Left lung (tissue), 10 donors: ENCODE measurements around the gene TAOK1. TPM values are rescaled to one million over a fixed set of nuclear protein-coding genes. Genes with fewer than 3 reads are reported as not detected.

Source experiments
- ATAC-seq: fragments of 200-7000 bp; cut with Tn5 transposase; one replicate; pipeline ENCODE4 v1.9.1; 2020; ENCODE audit warnings: moderate library complexity
- DNase-seq, 4 donors: peaks; one replicate each; pipeline ENCODE4 v3.0.0-alpha.2; 2013 to 2020
- H3K27ac ChIP-seq, 2 donors: fragments of 200-600 bp; sonication (generic) in 1 of 2; one replicate each; pipeline versions ENCODE4 v1.5.0 to v1.8.0; 2020 to 2021
- H3K27me3 ChIP-seq, 2 donors: fragments of 200-600 bp; sonication (generic) in 1 of 2; one replicate each; pipeline versions ENCODE4 v1.5.0 to v1.8.0; 2020 to 2021
- H3K36me3 ChIP-seq, 2 donors: fragments of 200-600 bp; sonication (generic) in 1 of 2; one replicate each; pipeline versions ENCODE4 v1.5.0 to v1.8.0; 2020 to 2021
- H3K4me1 ChIP-seq, 2 donors: fragments of 200-600 bp; one replicate each; pipeline ENCODE4 v1.8.0; 2021
- H3K4me3 ChIP-seq, 2 donors: fragments of 200-600 bp; sonication (generic) in 1 of 2; one replicate each; pipeline versions ENCODE4 v1.5.0 to v1.8.0; 2020 to 2021; ENCODE audit warnings: mild to moderate bottlenecking in 1 of 2
- H3K9me3 ChIP-seq, 2 donors: fragments of 200-600 bp; sonication (generic) in 1 of 2; one replicate each; pipeline versions ENCODE4 v1.5.0 to v1.8.0; 2020 to 2021
- intact Hi-C, 2 donors: fragments of 100-400 bp; cut with DNase I; formaldehyde crosslinking; loops; one replicate each; pipeline versions ENCODE4 v1.11.2 to v1.14.2; 2022
- polyA plus RNA-seq, 6 donors: library from polyadenylated mRNA; unstranded; fragments of 120-200 nt; gene quantifications; one replicate each; pipeline ENCODE4 v1.2.1, GENCODE V29; 2013; ENCODE audit not compliant: insufficient read length in 6 of 6
- total RNA-seq, 2 donors: library from RNA; stranded (reverse); fragmentation: NEBNext Ultra II Directional; extraction: Animal tissue kit (Norgen Biotek cat#: 25700); gene quantifications; one replicate each; pipeline ENCODE4 v1.2.1, GENCODE V29; 2021
- TF ChIP-seq, protein P1 (sequence below), 2 donors: fragments of 200-600 bp; sonication (generic) in 1 of 2; IDR thresholded peaks; one replicate each; pipeline versions ENCODE4 v1.5.0 to v1.8.0; 2021; ENCODE audit warnings: antibody characterized with exemption in 2 of 2
- donor health status: DM: no; HTN: yes; CAD: no.
- donor health status: DM: no; HTN: no; CAD: no.

TAOK1 gene
- total and polyA plus RNA-seq, 8 donors: 43.4 to 66.0 (median 46.3) TPM

DNA sequence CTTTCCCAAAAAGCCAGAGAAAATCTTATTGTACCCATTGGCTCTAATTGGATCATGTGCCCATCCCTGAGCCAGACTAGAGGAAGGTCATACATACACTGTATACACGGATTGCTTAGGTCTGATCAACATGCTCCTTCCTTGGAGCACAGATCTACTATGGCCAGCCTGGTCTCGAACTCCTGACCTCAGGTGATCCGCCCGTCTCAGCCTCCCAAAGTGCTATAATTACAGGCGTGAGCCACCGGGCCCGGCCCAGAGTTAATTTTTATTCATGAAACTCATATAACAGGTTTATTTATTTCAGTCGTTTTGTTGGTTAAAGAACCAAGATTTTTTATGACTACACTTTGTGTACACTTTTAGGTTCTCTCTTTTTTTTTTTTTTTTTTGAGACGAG, 1.2 kb upstream of the TAOK1 start:
- no peak for ATAC-seq
- Histone ChIP-seq H3K9me3 (no peaks in the 10 kb centered on the region), H3K4me3 (no peak overlapping the region), H3K36me3 (no peaks in the 10 kb centered on the region), H3K27ac (no peak overlapping the region), H3K27me3 (no peaks in the 10 kb centered on the region), H3K4me1 (peaks cover 8 to 26% of the 10 kb centered on the region in 2 donors)
- intact Hi-C loops: no loop called here
- no peak for DNase-seq
- TF ChIP-seq, protein P1, sequence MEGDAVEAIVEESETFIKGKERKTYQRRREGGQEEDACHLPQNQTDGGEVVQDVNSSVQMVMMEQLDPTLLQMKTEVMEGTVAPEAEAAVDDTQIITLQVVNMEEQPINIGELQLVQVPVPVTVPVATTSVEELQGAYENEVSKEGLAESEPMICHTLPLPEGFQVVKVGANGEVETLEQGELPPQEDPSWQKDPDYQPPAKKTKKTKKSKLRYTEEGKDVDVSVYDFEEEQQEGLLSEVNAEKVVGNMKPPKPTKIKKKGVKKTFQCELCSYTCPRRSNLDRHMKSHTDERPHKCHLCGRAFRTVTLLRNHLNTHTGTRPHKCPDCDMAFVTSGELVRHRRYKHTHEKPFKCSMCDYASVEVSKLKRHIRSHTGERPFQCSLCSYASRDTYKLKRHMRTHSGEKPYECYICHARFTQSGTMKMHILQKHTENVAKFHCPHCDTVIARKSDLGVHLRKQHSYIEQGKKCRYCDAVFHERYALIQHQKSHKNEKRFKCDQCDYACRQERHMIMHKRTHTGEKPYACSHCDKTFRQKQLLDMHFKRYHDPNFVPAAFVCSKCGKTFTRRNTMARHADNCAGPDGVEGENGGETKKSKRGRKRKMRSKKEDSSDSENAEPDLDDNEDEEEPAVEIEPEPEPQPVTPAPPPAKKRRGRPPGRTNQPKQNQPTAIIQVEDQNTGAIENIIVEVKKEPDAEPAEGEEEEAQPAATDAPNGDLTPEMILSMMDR (IDR thresholded peaks at IDR 0.05): no peak

DNA sequence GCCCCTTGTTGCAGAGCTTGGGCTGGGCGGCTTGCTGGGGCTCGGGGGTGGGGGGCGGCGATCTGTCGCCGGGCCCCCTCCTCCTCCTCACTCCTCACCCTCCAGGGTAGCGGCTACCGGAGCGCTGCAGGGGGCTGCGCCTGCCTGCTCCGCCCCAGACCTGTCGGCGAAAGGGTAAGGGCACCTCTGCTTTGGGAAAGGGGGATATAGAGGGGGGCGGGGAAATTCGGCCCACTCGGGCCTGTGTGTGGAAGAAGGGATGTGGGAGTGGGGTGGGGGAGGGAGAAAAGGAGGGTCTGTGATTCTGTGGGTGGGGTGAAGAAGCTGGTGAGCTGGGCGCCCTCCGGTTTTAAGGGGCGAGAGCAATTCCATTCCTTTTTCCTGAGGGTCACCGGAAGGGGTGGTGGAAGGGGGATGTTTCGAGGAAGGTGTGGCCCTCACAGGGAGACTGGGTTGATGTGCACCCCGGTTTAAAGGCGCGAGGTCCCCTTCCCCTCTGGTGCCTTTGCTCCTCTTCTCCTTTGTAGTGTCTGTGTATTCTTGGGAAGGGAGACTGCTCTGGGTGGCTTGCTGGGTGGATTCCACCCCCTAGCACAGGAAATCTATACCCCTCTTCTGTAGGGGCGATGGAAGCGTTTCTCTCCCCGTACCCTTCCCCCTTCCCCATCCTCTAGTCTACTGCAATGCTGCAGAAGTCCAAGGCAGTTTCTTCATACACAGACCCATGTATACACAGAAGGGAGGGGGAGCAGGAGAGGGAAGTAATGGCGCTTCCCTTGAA, 878 bp downstream of the TAOK1 start:
- Histone ChIP-seq H3K36me3 (no peaks in the 10 kb centered on the region), H3K27ac (peak overlapping the region; percentile 96 to 97), H3K4me3 (peak overlapping the region; percentile 90 to 94), H3K4me1 (peaks cover 8 to 34% of the 10 kb centered on the region in 2 donors), H3K9me3 (no peaks in the 10 kb centered on the region), H3K27me3 (no peaks in the 10 kb centered on the region)
- DNase-seq: peak in 2 of 4 donors; percentile 35 to 54
- ATAC-seq: peak; percentile 42
- TF ChIP-seq, protein P1 (IDR thresholded peaks at IDR 0.05): no peak
- intact Hi-C loops: no loop called here

DNA sequence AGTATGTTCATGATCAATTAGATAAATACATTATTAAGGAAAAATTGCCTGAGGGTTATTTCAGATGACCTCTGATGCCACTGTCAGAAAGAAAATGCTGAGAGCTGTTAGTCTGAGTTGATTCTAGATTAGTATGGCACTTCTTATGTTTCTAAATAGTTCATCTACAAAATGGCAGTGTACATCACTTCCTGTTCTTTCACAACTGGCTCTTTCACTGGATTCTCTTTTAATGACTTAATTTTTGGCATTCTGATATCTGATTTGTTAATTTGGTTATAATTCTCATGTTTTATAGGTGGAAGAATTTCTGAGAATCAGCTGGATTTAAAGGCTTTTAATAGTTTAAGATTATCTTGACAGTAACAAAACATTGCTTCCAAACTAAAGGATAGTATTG, 3.3 kb downstream of the TAOK1 start:
- Histone ChIP-seq H3K4me3 (no peak overlapping the region), H3K9me3 (no peaks in the 10 kb centered on the region), H3K27ac (peak overlapping the region; percentile 27 to 55), H3K4me1 (peaks cover 8 to 34% of the 10 kb centered on the region in 2 donors), H3K27me3 (no peaks in the 10 kb centered on the region), H3K36me3 (peaks cover 0 to 7% of the 10 kb centered on the region in 2 donors)
- intact Hi-C loops: no loop called here
- DNase-seq: peak in 1 of 4 donors; percentile 40
- no peak for ATAC-seq
- TF ChIP-seq, protein P1 (IDR thresholded peaks at IDR 0.05): no peak

DNA sequence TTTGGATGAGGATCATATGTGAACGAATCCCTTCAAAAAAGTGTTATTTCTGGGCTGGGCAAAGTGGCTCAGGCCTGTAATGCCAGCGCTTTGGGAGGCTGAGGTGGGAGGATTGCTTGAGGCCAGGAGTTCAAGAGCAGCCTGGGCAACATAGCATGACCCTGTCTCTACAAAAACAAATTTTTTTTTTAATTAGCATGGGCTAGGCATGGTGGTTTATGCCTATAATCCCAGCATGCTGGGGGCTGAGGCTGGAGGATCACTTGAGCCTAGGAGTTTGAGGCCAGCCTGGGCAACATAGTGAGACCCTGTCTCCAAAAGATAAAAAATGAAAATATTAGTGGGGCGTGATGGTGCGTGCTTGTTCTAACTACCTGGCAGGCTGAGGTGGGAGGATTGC, 4.6 kb downstream of the TAOK1 start:
- intact Hi-C loops: no loop called here
- Histone ChIP-seq H3K27ac (no peak overlapping the region), H3K4me3 (no peak overlapping the region), H3K4me1 (peaks cover 8 to 34% of the 10 kb centered on the region in 2 donors), H3K27me3 (no peaks in the 10 kb centered on the region), H3K36me3 (peaks cover 0 to 20% of the 10 kb centered on the region in 2 donors), H3K9me3 (no peaks in the 10 kb centered on the region)
- ATAC-seq (no peak), DNase-seq (no peak)
- TF ChIP-seq, protein P1 (IDR thresholded peaks at IDR 0.05): no peak

DNA sequence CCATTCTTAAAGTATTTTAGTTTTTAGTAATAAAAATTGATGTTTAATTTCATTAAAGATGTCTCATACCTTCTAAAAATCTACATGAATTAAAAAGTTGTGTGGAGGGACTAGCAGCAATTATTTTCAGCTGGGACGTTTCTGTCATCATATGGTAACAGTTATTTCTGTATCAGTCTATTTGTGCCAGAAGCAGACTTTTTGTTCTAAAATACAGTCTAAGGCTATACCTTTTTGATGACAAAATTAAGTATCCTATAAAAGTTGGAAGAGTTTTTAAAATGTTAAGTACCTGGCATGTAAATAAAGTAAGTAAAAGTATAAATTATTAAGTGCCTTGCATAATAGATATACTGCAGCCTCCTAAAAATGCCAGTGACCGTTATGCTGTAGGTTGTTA, 5.9 kb downstream of the TAOK1 start:
- Histone ChIP-seq H3K9me3 (no peaks in the 10 kb centered on the region), H3K36me3 (peaks cover 0 to 33% of the 10 kb centered on the region in 2 donors), H3K27me3 (no peaks in the 10 kb centered on the region), H3K27ac (no peak overlapping the region), H3K4me3 (no peak overlapping the region), H3K4me1 (peaks cover 8 to 39% of the 10 kb centered on the region in 2 donors)
- DNase-seq (no peak), ATAC-seq (no peak)
- TF ChIP-seq, protein P1 (IDR thresholded peaks at IDR 0.05): no peak
- intact Hi-C loops: no loop called here
